Measurements from ENCODE around the gene CCDC24. TPM values are rescaled to one million over a fixed set of nuclear protein-coding genes. Genes with fewer than 3 reads are reported as not detected.

Gene CCDC24
- total RNA-seq, 1 donor from 2014 or later = 39.9 TPM

DNA sequence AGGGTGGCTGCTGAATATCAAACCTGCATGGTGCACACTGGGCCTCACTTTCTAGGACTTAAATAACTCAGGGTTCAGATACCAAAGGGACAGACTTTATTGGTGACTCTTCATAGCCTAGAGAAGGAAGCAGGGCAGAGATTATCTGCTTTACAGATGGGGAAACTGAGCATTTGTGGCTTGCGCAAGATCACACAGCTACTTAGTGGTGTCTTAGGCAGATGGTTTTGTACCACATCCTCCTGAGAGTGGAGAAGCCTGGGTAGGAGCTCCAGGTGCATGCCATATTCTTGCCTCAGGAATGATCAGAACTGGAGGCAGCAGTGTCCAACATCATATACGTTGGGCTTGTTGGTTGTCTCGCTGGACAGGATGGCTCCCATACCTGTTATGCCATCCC, 28.4 kb upstream of the CCDC24 start:
- DNase-seq (ENCODE audit: low spot score) = no peak

- no peak for DNase-seq (ENCODE audit: low spot score)
These were observed 27.5 kb upstream of the CCDC24 start for GRCh38 chr1:43963890-43964289.

- no peak for DNase-seq (ENCODE audit: low spot score)
These were observed 26.1 kb upstream of the CCDC24 start for GRCh38 chr1:43965316-43965715.

DNA sequence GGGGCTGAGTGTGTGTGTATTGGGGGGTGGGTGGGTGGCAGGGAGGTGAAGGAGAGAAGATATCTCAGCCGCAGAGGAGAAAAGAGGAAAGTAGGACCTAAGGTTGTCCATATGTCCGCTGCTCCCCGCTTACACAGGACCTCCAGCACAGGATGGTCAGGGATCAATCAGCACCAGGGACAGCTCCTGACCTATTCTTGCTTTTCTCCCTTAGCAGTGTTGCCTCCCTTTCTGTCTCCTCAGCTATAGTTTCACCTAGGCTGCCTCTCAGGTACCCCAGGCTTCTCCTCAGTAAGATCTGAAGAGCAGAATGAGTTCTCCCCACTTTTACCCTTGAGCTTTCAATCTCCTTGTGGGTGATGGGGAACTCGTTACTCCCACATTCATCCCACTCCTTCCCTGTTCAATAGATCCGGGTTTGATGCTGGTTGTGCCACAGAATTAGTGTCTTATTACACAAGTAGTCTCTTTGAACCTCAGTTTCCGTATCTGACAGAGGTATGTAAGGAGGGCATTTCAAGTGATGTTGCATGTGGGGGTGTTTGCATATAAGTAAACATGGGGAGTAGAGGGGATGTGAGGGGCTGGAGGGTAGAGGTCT, 23.0 kb upstream of the CCDC24 start:
- no peak for DNase-seq (ENCODE audit: low spot score)

DNA sequence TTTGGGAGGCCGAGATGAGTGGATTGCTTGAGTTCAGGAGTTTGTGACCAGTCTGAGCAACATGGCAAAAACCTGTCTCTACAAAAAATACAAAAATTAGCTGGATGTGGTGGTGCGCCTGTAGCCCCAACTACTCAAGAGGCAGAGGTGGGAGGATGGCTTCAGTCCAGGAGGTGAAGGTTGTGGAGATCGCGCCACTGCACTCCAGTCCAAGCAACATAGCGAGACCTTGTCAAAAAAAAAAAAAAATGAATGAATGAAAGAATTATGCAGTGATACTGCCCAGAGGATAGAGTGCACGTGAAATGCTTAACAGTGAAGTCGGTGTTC, 22.0 kb upstream of the CCDC24 start:
- DNase-seq (ENCODE audit: low spot score) = no peak

- DNase-seq (ENCODE audit: low spot score) = peak; percentile 97
These were observed 21.5 kb upstream of the CCDC24 start, which contains the start of gene DPH2 for GRCh38 chr1:43969746-43970466. Gene DPH2 (plus strand): TSS chr1:43970010. CDS start chr1:43970176, 166 bp downstream.

GRCh38 chr1:43970502-43970901, 20.9 kb upstream of the CCDC24 start:
- DNase-seq (ENCODE audit: low spot score) = no peak

DNA sequence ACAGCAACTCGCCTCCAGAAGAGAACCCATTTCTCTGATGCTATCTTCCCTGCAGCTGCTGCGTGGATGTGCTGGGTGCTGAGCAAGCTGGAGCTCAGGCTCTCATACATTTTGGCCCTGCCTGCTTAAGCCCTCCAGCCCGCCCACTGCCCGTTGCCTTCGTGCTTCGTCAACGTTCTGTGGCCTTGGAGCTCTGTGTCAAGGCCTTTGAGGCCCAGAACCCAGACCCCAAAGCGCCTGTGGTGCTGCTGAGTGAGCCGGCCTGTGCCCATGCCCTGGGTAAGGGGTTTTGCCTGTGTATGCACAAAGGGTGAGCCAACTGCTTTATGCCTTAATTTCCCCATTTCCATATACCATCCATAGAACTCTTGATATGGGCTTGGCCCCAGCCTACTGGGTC, 20.5 kb upstream of the CCDC24 start:
- no peak for DNase-seq (ENCODE audit: low spot score)

DNA sequence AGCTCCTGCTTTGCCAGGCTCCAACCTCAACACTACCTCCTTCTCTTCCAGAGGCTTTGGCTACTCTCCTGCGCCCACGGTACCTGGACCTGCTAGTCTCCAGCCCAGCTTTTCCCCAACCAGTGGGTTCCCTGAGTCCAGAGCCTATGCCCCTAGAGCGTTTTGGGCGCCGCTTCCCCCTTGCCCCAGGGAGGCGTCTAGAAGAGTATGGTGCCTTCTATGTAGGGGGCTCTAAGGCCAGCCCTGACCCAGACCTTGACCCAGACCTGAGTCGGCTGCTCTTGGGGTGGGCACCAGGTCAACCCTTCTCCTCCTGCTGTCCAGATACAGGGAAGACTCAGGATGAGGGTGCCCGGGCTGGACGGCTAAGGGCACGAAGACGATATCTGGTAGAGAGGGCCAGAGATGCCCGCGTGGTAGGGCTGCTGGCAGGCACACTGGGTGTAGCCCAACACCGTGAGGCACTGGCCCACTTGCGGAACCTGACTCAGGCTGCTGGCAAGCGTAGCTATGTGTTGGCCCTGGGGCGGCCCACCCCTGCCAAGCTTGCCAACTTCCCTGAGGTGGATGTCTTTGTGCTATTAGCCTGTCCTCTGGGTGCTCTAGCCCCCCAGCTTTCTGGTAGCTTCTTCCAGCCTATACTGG, 19.9 kb upstream of the CCDC24 start:
- no peak for DNase-seq (ENCODE audit: low spot score)

DNA sequence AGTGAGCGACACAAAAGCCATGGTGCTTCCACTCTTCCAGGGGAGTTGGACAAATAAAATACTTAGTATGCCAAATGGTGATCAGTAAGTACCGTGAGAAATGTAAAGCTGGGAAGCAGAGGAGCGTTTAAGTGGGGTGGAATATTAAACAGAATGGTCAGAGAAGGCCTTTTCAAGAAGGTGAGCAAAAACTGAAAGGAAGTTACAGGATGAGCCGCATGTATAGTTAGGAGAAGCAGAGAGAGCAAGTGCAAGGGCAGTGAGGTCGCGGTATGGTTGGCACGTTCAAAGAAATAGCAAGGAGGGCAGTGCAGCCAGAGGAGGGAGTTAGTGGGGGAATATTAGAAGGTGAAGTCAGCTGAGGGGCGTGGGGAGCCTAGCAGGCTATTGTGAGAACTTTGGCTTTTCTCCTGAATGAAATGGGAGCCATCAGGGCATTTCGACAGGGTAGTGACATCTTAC, 17.4 kb upstream of the CCDC24 start:
- DNase-seq (ENCODE audit: low spot score) = no peak

DNA sequence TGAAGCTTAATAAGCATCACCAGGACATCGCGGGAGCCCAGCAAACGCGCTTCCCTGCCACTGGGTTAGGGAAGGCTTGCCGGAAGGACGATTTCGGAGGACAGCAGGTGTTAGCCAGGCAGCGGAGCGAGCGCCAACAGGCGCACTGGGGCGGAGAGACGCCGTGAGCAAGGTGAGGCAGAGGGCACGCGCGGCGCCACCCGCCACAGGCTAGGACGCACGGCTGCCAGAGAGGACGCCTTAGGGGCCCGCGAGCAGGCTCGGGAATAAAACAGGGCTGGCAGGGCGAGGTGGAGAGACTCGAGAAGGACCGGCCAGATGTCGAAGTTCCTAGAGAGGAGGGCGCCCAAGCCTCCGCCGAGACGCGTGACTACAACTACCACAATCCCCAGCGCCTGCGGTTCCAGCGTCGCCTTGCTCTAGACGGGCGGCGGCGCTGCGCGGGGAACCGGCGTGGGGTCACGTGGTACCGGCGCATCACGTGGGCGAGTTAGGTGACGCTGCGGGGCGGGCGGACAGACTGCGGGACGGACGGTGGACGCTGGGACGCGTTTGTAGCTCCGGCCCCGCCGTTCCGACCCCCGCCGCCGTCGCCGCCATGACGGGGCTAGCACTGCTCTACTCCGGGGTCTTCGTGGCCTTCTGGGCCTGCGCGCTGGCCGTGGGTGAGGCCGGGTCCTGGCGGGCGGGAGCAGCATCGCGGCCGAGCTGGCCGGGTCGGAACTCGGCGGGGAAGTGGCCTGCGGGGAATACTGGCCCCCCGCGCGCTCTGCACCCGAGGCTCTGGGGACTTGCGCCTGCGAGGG, 16.8 kb upstream of the CCDC24 start, which contains the start of gene ATP6V0B:
Gene ATP6V0B (plus strand): TSS at position 518 of the 806 bp plus-strand sequence. CDS start 81 bp downstream, at position 599.
- peak; percentile 96 for DNase-seq (ENCODE audit: low spot score)

DNA sequence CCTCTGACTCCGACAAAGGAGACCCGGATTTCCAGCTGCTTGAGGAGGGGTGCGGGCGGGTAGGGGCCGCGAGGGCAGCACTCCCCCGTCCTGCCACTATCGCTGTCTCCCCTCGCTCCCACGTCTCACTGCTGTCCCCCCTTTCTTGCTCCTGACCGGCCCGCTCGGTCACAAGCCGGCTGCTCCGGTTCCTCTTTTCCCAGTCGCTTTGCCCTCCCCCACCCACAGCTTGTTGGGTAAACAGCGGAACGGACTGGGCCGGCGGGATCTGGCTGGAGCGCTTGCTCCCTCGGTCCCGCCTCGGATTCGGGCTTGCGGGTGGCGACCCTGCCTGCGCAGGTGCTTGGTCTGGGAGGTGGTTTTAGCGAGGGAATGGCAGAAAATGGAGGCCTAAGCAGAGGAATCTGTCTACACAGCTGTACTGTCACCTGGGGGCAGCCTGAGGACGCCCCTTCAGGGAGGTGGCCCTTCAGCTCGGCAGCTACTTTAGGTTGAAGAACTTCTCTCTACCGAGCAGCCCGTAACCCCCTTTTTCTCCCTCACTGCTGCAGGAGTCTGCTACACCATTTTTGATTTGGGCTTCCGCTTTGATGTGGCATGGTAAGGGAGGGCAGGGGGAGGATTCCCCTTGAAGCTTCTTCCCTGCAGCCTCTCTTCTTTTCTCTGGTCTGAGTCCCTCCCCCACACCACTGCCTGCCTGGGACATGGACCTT, 16.0 kb upstream of the CCDC24 start:
- peak; percentile 70 for DNase-seq (ENCODE audit: low spot score)

GRCh38 chr1:43976045-43976444, 15.4 kb upstream of the CCDC24 start:
- no peak for DNase-seq (ENCODE audit: low spot score)

GRCh38 chr1:43976890-43977289, 14.5 kb upstream of the CCDC24 start:
- no peak for DNase-seq (ENCODE audit: low spot score)

DNA sequence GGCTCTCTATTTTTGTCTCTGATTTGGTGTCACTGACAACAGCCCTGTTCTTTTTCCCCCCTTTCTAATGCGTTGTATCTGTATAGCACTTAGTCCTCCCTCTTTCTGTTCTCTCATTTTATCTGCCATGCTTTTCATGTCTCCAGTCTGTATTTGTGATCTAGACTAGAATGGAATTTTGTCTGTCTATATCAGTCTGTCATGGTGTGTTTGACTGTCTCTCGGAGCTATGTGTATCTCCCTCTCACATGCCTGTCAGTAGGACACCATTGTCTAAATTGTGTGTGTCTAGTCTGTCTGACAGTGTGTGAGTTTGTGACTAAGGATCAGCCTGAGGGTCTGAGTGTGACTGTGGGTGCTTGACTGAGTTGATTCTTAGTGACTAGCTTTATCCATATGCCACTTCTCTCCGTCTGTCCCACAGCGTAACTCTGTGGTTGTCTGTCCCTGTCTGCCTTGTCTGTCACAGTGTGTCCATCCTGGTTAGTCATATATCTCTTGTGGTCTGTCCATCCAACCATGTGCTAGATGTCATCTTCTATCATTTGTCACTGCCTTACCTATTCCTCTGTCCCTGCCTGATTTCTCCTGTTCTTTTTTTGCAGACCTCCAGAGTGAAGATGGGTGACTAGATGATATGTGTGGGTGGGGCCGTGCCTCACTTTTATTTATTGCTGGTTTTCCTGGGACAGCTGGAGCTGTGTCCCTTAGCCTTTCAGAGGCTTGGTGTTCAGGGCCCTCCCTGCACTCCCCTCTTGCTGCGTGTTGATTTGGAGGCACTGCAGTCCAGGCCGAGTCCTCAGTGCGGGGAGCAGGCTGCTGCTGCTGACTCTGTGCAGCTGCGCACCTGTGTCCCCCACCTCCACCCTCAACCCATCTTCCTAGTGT, 13.8 kb upstream of the CCDC24 start:
- no peak for DNase-seq (ENCODE audit: low spot score)

- no peak for DNase-seq (ENCODE audit: low spot score)
These were observed 13.2 kb upstream of the CCDC24 start for GRCh38 chr1:43978264-43978550.

DNA sequence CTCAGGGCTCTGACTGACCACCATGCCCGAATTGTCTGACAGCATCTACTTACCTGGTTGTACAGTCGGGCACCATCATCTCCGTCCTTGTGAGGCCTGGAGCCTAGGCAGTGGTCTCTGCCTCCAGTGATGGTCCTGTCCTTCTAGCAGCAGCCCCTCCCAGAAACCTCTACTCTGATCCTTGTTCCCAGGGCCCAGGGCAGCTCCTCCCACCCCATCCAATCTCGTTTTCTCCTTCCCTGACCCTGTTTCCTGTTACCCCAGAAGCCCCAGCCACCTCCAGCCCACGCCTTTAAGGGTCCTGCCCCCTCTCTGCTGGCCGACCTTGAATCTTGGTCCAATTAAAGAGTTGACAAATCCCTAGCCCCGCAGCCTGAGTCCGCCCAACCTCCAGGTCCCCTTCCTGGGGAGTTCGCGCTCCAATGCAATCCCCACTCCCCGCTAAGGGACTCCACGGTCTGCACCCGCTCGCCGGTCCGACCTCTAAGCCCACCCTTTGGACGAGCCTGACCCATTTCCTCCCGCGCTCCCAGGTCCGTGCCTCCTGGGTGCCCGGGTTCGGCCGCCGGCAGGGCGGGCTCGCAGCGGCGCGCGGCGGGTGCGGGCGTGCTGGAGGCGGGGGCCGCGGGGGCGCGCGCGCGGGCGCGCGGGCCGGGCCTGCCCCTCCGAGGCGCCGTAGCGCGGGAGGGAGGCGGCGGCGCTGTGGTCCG, 12.7 kb upstream of the CCDC24 start, which contains the start of gene B4GALT2:
Gene B4GALT2 (plus strand): TSS at position 660 of the 710 bp plus-strand sequence. CDS start 1,951 bp downstream, outside the sequence.
- no peak for DNase-seq (ENCODE audit: low spot score)

DNA sequence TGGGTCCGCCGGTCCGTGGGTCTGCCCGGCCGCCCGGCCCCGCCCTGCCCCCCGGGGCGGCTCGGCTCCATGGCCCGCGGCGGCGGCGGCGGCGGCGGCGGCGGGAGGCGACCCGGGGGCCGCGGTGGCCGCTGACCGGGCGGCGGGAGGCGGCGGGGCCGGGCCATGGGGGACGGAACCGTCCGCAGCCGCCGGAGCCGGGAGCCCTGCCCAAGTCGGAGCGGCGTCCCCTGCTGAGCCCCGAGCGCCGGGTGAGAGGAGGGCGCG, 12.2 kb upstream of the CCDC24 start:
- no peak for DNase-seq (ENCODE audit: low spot score)

DNA sequence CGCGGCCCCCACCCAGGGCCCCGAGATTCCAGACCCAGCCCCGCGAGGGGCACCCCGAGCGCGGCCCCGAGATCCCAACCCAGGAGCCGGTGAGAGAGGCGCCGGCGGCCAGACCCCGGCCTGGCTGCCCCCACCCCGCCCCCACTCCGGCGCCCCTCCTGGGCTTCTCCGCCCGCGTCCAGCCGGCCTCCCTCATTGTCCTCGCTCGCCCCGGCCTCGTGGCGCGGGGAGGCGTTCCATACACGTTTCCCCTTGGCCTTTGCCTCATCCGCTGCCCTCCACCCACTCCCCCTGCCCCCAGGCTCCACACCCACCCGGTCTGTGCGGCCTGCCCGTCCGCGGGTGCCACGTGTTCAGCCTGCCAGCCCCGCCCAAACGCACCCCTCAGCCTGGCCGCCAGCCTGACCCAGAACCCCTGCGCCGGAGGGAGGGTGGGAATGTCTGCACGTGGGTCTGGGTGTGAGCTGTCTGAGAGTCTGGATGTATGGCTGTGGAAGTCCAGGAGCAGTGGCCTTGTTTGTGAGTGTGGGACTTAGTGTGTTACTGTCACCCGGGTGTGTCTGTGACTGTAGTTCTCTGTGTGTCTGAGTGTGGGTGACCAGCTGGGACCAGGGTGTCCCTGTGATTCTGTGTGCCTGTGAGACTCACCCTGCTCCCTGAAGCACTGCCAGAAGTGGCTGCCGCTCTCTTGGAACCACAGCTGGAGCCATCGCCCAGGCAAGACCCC, 11.7 kb upstream of the CCDC24 start:
- no peak for DNase-seq (ENCODE audit: low spot score)
